ENCODE data around the gene C11orf68. TPM values are rescaled to one million over a fixed set of nuclear protein-coding genes. Genes with fewer than 3 reads are reported as not detected.

The C11orf68 gene
- total and polyA plus RNA-seq, 7 donors = 52.8 to 98.7 (median 60.7) TPM

DNA sequence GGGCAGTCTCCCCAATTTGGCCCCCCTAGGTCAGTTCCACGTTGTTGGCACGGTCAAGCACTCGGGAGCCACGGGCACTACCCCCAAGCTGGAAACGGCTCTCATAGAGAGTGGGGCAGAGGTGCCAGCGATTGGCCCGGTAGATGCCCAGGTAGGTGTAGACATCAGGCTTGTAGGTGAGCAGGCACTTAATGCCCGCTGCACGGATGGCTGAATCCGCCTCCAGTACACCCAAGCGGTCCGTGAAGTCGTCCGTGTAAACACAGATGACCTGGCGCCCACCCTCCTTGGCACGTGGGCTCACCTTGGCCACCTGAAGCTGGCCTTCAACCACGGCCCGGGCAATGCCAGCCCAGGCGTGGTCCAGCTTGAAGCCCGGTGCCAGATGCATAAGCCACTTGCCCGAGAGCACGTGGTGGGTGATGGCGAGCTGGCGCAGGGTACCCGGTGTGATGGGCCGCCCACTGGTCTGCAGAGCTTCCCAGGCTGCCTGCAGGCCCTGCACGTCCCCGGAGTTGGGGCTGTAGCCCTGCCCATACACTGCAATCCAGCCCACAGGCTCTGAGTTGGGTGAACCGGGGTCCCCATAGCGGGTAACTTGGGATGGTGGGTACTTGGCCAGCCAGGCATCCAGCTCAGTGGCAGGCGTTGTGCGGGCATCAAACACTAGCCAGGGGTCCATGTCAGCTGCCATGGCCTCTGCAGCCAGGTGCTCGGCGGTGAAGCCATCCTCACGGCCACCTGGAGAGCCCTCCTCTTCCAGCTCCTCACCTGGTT, 1.2 kb downstream of the C11orf68 start:
- Histone ChIP-seq H3K27ac (peak overlapping the region; percentile 99), H3K4me3 (peak overlapping the region; percentile 100), H3K27me3 (ENCODE audit: insufficient read depth in 3 of 3, low read length in 2 of 3) (no peaks in the 10 kb centered on the region), H3K4me1 (peaks cover 50% of the 10 kb centered on the region), H3K36me3 (ENCODE audit: insufficient read depth in 1 of 2, low read depth in 1 of 2) (peaks cover 0 to 27% of the 10 kb centered on the region in 2 donors), H3K9me3 (no peaks in the 10 kb centered on the region)
- ATAC-seq (no peak), DNase-seq (peak in 1 of 2 donors; percentile 68)
- intact Hi-C loops (cut with DNase I) = loop anchor here (2.0 kb wide), 2 partner anchors 27 to 49 kb away; partner anchors contain the start of gene CCDC85B (in 1 of the 2)
- TF ChIP-seq, protein P1, sequence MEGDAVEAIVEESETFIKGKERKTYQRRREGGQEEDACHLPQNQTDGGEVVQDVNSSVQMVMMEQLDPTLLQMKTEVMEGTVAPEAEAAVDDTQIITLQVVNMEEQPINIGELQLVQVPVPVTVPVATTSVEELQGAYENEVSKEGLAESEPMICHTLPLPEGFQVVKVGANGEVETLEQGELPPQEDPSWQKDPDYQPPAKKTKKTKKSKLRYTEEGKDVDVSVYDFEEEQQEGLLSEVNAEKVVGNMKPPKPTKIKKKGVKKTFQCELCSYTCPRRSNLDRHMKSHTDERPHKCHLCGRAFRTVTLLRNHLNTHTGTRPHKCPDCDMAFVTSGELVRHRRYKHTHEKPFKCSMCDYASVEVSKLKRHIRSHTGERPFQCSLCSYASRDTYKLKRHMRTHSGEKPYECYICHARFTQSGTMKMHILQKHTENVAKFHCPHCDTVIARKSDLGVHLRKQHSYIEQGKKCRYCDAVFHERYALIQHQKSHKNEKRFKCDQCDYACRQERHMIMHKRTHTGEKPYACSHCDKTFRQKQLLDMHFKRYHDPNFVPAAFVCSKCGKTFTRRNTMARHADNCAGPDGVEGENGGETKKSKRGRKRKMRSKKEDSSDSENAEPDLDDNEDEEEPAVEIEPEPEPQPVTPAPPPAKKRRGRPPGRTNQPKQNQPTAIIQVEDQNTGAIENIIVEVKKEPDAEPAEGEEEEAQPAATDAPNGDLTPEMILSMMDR (IDR thresholded peaks at IDR 0.05) = no peak
- WGBS, 3 donors = 47 to 64% (median 53%) methylated on average over 35 of the region's 35 CpGs

DNA sequence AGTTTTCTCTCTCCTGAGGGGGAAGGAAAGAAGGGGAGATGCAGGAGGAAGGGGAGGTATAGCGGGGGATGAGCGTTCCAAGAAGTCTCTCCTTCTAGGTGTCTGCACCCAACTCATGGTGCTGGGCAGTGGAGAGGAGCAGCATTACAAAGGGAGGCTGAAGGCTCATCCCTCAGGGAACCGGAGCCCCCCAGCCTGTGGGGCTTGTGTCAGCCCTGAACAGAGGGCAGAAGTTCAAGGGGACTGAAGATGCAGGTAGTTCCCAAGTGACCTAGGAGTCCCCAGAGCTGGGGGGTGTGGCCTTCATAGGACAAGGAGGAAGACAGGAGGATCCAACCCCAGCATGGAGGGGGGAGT, 1.8 kb downstream of the C11orf68 start:
- intact Hi-C loops (cut with DNase I) = loop anchor here in 1 of 2 donors (2.0 kb wide), 1 partner anchor 26 kb away; the partner anchor contains the start of gene CCDC85B
- H3K27me3 ChIP-seq (ENCODE audit: insufficient read depth in 3 of 3, low read length in 2 of 3) = no peaks in the 10 kb centered on the region
- DNase-seq = no peak
- H3K27ac ChIP-seq = peak overlapping the region; percentile 99
- peaks cover 51% of the 10 kb centered on the region for H3K4me1 ChIP-seq
- no peaks in the 10 kb centered on the region for H3K9me3 ChIP-seq
- 85 to 90% (median 88%) methylated on average over 3 of the region's 3 CpGs for WGBS, 3 donors
- TF ChIP-seq, protein P1 (IDR thresholded peaks at IDR 0.05) = no peak
- peaks cover 0 to 22% of the 10 kb centered on the region in 2 donors for H3K36me3 ChIP-seq (ENCODE audit: insufficient read depth in 1 of 2, low read depth in 1 of 2)
- H3K4me3 ChIP-seq = peak overlapping the region; percentile 100
- ATAC-seq = no peak

DNA sequence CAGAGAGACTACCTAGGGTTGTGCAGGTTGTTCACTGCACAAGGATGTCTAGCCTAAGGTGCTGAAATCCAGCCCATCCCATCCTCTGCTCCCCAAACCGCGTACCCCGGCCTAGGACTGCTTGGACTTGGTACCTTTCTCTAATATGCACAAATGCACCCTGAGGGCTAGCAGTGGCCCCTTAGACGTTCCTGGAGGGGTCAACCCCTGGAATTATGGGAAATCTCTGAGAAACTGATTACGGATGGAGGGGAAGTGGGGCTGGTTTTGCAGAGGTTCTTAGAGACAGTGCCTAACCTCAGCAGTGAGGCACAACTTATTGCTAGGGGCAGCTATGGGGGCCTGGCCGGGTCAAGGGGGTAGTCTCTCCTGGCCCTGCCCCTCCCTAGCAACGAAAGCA, 2.5 kb downstream of the C11orf68 start:
- peak overlapping the region; percentile 99 for H3K27ac ChIP-seq
- DNase-seq (no peak), ATAC-seq (no peak)
- H3K27me3 ChIP-seq (ENCODE audit: insufficient read depth in 3 of 3, low read length in 2 of 3) = peaks cover 0 to 3% (median 0%) of the 10 kb centered on the region in 3 donors
- 62 to 72% (median 72%) methylated on average over 7 of the region's 7 CpGs for WGBS, 3 donors
- H3K9me3 ChIP-seq = no peaks in the 10 kb centered on the region
- intact Hi-C loops (cut with DNase I) = loop anchor here in 1 of 2 donors (2.0 kb wide), 1 partner anchor 26 kb away; the partner anchor contains the start of gene CCDC85B
- peaks cover 0 to 16% of the 10 kb centered on the region in 2 donors for H3K36me3 ChIP-seq (ENCODE audit: insufficient read depth in 1 of 2, low read depth in 1 of 2)
- peaks cover 58% of the 10 kb centered on the region for H3K4me1 ChIP-seq
- H3K4me3 ChIP-seq = peak overlapping the region; percentile 100
- TF ChIP-seq, protein P1 (IDR thresholded peaks at IDR 0.05) = no peak

DNA sequence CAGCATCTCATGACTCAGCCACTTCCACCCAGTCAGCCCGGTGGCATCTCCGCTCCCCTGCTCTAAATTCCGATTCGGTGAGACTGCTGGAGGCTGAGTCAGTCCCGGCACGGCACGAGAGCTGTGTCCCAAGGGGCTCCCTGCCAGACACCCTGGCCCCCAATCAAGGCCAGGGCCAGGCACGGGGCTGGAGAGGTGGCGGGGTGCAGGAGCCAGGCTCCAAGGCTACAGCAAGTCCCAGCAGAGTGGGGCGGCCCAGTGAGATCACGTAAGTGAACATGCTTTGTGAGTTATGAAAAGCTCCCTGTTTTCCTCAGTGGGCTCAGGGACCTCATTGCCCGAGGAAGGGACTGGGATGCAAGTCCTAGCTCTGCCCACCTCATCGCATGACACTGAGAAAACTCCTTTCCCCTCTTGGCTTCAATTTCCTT, 3.0 kb downstream of the C11orf68 start:
- Histone ChIP-seq H3K27me3 (ENCODE audit: insufficient read depth in 3 of 3, low read length in 2 of 3) (peaks cover 0 to 9% (median 0%) of the 10 kb centered on the region in 3 donors), H3K9me3 (no peaks in the 10 kb centered on the region), H3K36me3 (ENCODE audit: insufficient read depth in 1 of 2, low read depth in 1 of 2) (peaks cover 0 to 12% of the 10 kb centered on the region in 2 donors), H3K4me3 (peak overlapping the region; percentile 100), H3K4me1 (peaks cover 58% of the 10 kb centered on the region), H3K27ac (peak overlapping the region; percentile 99)
- peak; percentile 77 to 83 (median 78) for ATAC-seq
- 6 to 14% (median 8%) methylated on average over 12 to 13 of the region's 13 CpGs for WGBS, 3 donors
- intact Hi-C loops (cut with DNase I) = loop anchor here in 1 of 2 donors (2.0 kb wide), 1 partner anchor 25 kb away; the partner anchor contains the start of gene CCDC85B
- peak; percentile 92 to 96 for DNase-seq
- TF ChIP-seq, protein P1 (IDR thresholded peaks at IDR 0.05) = no peak
